ENCODE measurements around the gene MDGA2.
"Not testable (repeated sequence)": the region's sequence is repeated elsewhere in the genome, so short reads cannot be mapped to it uniquely, and the experiment has no call there.

Gene MDGA2

GRCh38 chr14:47332939-47333338, 342.5 kb downstream of the MDGA2 start:
- DNase-seq, result no peak

GRCh38 chr14:47332106-47332505, 343.3 kb downstream of the MDGA2 start:
- DNase-seq, result peak in 10 of 56 donors; percentile 1 to 53 (median 8)

GRCh38 chr14:47328376-47328775, 347.0 kb downstream of the MDGA2 start:
- no peak for DNase-seq

GRCh38 chr14:47327336-47327735, 348.1 kb downstream of the MDGA2 start:
- DNase-seq, result no peak

- DNase-seq, result no peak
These were observed 352.7 kb downstream of the MDGA2 start for GRCh38 chr14:47322751-47323150.

- DNase-seq, result no peak
These were observed 373.3 kb downstream of the MDGA2 start for GRCh38 chr14:47302121-47302520.

- DNase-seq, result no peak
These were observed 374.6 kb downstream of the MDGA2 start for GRCh38 chr14:47300796-47301195.

GRCh38 chr14:47297374-47297773, 378.0 kb downstream of the MDGA2 start:
- DNase-seq, result no peak

GRCh38 chr14:47284283-47284682, 391.1 kb downstream of the MDGA2 start:
- DNase-seq, result no peak

- DNase-seq, result not testable (repeated sequence)
These were observed 393.6 kb downstream of the MDGA2 start for GRCh38 chr14:47281761-47282160.

GRCh38 chr14:47278233-47278842, 397.1 kb downstream of the MDGA2 start:
- DNase-seq, result peak in 31 of 56 donors; percentile 1 to 68 (median 29)

GRCh38 chr14:47277703-47278102, 397.7 kb downstream of the MDGA2 start:
- DNase-seq, result no peak

- DNase-seq, result no peak
These were observed 398.5 kb downstream of the MDGA2 start for GRCh38 chr14:47276931-47277330.

GRCh38 chr14:47273939-47274338, 401.5 kb downstream of the MDGA2 start:
- DNase-seq, result no peak

- DNase-seq, result no peak
These were observed 404.7 kb downstream of the MDGA2 start for GRCh38 chr14:47270715-47271114.

GRCh38 chr14:47269756-47270492, 405.5 kb downstream of the MDGA2 start:
- no peak for DNase-seq

- DNase-seq, result no peak
These were observed 410.6 kb downstream of the MDGA2 start for GRCh38 chr14:47264842-47265241.

- DNase-seq, result no peak
These were observed 412.6 kb downstream of the MDGA2 start for GRCh38 chr14:47262801-47263200.

GRCh38 chr14:47261350-47261749, 414.1 kb downstream of the MDGA2 start:
- DNase-seq, result no peak

GRCh38 chr14:47259796-47260195, 415.6 kb downstream of the MDGA2 start:
- no peak for DNase-seq

- DNase-seq, result no peak
These were observed 418.4 kb downstream of the MDGA2 start for GRCh38 chr14:47257013-47257412.

GRCh38 chr14:47252802-47253201, 422.6 kb downstream of the MDGA2 start:
- DNase-seq, result no peak

- DNase-seq, result no peak
These were observed 429.0 kb downstream of the MDGA2 start for GRCh38 chr14:47246367-47246766.
